Activated B cell treated with CpG ODN at 0.5 μM for 24 hours (primary cell): ENCODE data around the gene ANKRD27. TPM values are rescaled to one million over a fixed set of nuclear protein-coding genes. Genes with fewer than 3 reads are reported as not detected.
A peak's percentile ranks its signal among the peaks of the same experiment; 100 is the strongest.
"Not testable (repeated sequence)": the region's sequence is repeated elsewhere in the genome, so short reads cannot be mapped to it uniquely, and the experiment has no call there.

Experiments
- ATAC-seq: fragments of 200-7000 bp; cut with Tn5 transposase; one replicate; pipeline ENCODE4 v1.10.0; 2021; ENCODE audit warnings: low read depth, mild to moderate bottlenecking, moderate library complexity
- CTCF ChIA-PET: fragments of 350-600 bp; sonication (Branson Sonifier 250); formaldehyde crosslinking; loops from one replicate; lab custom pipeline; 2021; ENCODE audit warnings: antibody characterized with exemption; lab: Charles Lee
- POLR2A ChIA-PET: fragments of 350-600 bp; sonication (Branson Sonifier 250); formaldehyde crosslinking; loops from one replicate; lab custom pipeline; 2021; ENCODE audit warnings: antibody characterized with exemption; lab: Charles Lee
- DNase-seq: peaks from one replicate; pipeline ENCODE4 v3.0.0; 2022
- H3K27ac Mint-ChIP-seq: one replicate; pipeline ENCODE4 v1.8.0; 2020; ENCODE audit warnings: mixed read lengths
- H3K27me3 Mint-ChIP-seq: one replicate; pipeline ENCODE4 v1.8.0; 2021; ENCODE audit warnings: mixed read lengths
- H3K36me3 Mint-ChIP-seq: one replicate; pipeline ENCODE4 v1.8.0; 2021; ENCODE audit warnings: low read depth, mixed read lengths
- H3K4me1 Mint-ChIP-seq: one replicate; pipeline ENCODE4 v1.8.0; 2021; ENCODE audit warnings: mixed read lengths
- H3K4me3 Mint-ChIP-seq: one replicate; pipeline ENCODE4 v1.8.0; 2020; ENCODE audit warnings: mild to moderate bottlenecking, mixed read lengths
- H3K9me3 Mint-ChIP-seq: one replicate; pipeline ENCODE4 v1.8.0; 2020; ENCODE audit warnings: mixed read lengths
- intact Hi-C: fragments of 100-400 bp; cut with micrococcal nuclease; formaldehyde crosslinking; loops from one replicate; pipeline ENCODE4 v1.15.1; 2024
- total RNA-seq: library from RNA; stranded (reverse); gene quantifications from 2 replicates; pipeline ENCODE4 v1.2.3, GENCODE V29; 2022
- TF ChIP-seq, protein P1 (sequence below): fragments of 200-600 bp; IDR thresholded peaks from one replicate; pipeline ENCODE4 v1.8.0; 2022; ENCODE audit warnings: antibody characterized with exemption, mild to moderate bottlenecking

The ANKRD27 gene
- total RNA-seq, 1 donor from 2014 or later, result 44.7 TPM

DNA sequence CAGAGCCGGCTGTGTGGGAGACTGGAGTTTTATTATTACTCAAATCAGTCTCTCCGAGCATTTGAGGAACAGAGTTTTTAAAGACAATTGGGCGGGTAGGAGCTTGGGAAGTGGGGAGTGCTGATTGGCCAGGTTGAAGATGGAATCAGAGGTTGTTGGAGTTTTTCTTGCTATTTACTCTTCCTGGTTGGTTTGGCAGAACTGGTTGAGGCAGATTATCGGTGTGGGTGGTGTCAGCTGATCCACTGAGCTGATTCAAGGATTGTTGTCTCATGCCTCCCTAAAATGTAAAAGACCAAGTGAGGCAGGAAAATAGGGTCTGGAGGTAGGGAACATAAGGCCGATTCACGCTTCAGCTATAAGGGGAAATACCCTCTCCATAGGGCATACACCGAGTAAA, 43.3 kb upstream of the ANKRD27 start:
- Mint-ChIP-seq H3K4me3 (no peak overlapping the region), H3K27ac (no peak overlapping the region), H3K4me1 (no peaks in the 10 kb centered on the region), H3K27me3 (no peaks in the 10 kb centered on the region), H3K36me3 (peaks cover 23% of the 10 kb centered on the region), H3K9me3 (no peaks in the 10 kb centered on the region)
- TF ChIP-seq, protein P1, sequence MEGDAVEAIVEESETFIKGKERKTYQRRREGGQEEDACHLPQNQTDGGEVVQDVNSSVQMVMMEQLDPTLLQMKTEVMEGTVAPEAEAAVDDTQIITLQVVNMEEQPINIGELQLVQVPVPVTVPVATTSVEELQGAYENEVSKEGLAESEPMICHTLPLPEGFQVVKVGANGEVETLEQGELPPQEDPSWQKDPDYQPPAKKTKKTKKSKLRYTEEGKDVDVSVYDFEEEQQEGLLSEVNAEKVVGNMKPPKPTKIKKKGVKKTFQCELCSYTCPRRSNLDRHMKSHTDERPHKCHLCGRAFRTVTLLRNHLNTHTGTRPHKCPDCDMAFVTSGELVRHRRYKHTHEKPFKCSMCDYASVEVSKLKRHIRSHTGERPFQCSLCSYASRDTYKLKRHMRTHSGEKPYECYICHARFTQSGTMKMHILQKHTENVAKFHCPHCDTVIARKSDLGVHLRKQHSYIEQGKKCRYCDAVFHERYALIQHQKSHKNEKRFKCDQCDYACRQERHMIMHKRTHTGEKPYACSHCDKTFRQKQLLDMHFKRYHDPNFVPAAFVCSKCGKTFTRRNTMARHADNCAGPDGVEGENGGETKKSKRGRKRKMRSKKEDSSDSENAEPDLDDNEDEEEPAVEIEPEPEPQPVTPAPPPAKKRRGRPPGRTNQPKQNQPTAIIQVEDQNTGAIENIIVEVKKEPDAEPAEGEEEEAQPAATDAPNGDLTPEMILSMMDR, result no peak
- intact Hi-C loops, result no loop called here
- ChIA-PET CTCF (no interaction called here), POLR2A (no interaction called here)
- DNase-seq, result no peak
- ATAC-seq, result no peak

DNA sequence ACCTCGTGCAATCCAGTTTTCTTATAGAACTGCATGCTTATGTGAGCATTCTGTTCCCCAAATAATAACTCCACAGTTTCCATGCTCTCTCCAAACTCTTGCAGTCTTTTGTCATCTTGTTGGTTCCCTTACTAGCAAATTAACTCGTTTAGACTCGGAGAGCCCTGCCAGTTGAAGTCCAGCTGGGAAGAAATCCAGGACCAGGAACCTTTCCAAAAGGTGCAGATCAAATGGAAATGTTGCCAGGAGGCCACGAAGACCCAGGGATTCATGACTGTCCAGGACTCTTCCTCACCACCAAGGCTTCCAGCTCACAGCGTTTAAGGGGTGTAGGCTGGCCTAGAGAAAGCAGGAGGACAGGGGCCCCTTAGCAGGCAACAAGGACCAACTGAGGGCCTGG, 42.5 kb upstream of the ANKRD27 start:
- CTCF ChIA-PET, result no interaction called here
- DNase-seq, result no peak
- intact Hi-C loops, result no loop called here
- Mint-ChIP-seq H3K27me3 (no peaks in the 10 kb centered on the region), H3K9me3 (no peaks in the 10 kb centered on the region), H3K27ac (no peak overlapping the region), H3K4me1 (no peaks in the 10 kb centered on the region), H3K4me3 (no peak overlapping the region), H3K36me3 (peaks cover 28% of the 10 kb centered on the region)
- TF ChIP-seq, protein P1, result no peak
- no peak for ATAC-seq
- POLR2A ChIA-PET, result no interaction called here

DNA sequence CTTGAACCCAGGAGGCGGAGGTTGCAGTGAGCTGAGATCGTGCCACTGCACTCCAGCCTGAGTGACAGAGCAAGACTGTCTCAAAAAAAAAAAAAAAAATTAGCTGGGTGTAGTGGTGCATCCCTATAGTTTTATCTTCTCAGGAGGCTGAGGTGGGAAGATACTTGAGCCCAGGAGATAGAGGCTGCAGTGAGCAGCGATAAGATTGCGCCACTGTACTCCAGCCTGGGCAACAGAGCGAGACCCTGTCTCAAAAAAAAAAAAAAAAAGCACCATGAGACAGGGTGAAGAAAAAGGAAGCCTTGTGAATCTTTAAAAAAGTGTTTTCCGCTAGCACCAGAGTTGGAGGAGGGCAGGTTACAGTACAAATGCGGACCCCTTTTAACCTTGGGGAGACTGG, 41.2 kb upstream of the ANKRD27 start:
- H3K27me3 Mint-ChIP-seq, H3K27ac Mint-ChIP-seq, H3K4me1 Mint-ChIP-seq, CTCF ChIA-PET, POLR2A ChIA-PET, intact Hi-C loops, DNase-seq, H3K9me3 Mint-ChIP-seq, ATAC-seq, H3K4me3 Mint-ChIP-seq: not testable (repeated sequence)
- peaks cover 29% of the 10 kb centered on the region for H3K36me3 Mint-ChIP-seq

DNA sequence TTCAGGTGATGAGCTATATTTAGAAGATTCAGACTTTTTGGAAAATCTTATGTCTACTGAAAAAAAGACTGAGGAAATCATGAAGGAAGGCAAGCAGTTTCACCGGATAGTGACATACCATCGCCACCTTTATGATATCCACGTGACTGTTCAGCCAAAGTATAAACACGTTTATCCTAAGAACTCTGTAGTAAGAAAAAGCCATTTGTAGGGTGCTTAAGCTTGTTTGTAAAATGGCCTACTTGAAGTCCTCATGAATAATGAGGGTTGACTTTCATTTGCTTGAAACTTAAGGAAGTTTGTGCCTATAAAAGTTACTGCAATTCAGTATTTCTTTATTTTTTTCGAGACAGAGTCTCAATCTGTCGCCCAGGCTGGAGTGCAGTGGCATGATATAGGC, 36.8 kb upstream of the ANKRD27 start:
- POLR2A ChIA-PET, result interaction anchor here (0.7 kb wide), 1 partner anchor 183 kb away, joined by 12 read pairs; no protein-coding TSS in a partner anchor
- H3K9me3 Mint-ChIP-seq, result no peaks in the 10 kb centered on the region
- H3K4me3 Mint-ChIP-seq, result no peak overlapping the region
- DNase-seq (no peak), ATAC-seq (no peak)
- H3K4me1 Mint-ChIP-seq, result peaks cover 2% of the 10 kb centered on the region
- TF ChIP-seq, protein P1, result no peak
- peaks cover 37% of the 10 kb centered on the region for H3K36me3 Mint-ChIP-seq
- intact Hi-C loops, result no loop called here
- H3K27me3 Mint-ChIP-seq, result no peaks in the 10 kb centered on the region
- H3K27ac Mint-ChIP-seq, result no peak overlapping the region
- CTCF ChIA-PET, result no interaction called here

DNA sequence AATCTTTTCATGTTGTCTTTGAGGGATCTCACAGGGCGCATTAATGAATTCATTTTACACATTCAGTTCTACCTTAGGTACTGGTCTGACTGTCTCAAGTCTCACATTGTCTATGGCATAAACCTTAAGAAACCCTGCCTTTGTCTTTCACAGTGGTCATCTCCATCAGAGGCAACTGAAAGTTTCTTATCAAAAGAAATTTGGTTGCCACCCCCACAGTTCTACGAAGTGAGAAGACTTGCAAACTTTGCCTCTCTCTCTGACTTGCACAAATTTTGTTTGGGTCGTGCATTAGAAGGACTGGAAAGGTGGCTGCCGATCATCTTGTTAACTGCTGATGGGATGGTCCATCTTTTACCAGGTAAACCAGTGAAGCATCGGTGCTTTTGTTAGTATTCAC, 34.1 kb upstream of the ANKRD27 start:
- Mint-ChIP-seq H3K4me3 (no peak overlapping the region), H3K27me3 (no peaks in the 10 kb centered on the region), H3K9me3 (peaks cover 2% of the 10 kb centered on the region), H3K27ac (no peak overlapping the region), H3K4me1 (peaks cover 2% of the 10 kb centered on the region), H3K36me3 (peaks cover 40% of the 10 kb centered on the region)
- POLR2A ChIA-PET, result no interaction called here
- TF ChIP-seq, protein P1, result no peak
- ATAC-seq (no peak), DNase-seq (no peak)
- CTCF ChIA-PET, result no interaction called here
- intact Hi-C loops, result no loop called here

DNA sequence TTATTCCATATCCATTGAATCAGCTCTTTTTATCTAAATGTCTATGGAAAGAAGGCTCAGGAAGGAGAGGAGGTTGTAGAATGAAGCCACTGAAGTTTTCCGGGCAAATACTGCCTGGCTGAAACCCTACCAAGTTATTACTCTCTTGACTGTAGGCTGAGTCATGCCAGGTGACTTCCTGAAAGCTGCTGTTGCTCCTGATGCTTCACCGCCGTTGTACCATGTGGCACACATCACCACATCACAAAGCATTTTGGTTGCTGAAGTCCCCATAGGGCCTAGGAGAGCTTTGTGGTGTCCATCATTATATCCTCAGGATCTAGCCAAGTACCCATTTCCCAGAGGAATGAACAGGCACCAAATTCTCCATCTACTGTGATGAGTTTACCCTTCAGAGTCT, 33.5 kb upstream of the ANKRD27 start:
- Mint-ChIP-seq H3K4me1 (peaks cover 2% of the 10 kb centered on the region), H3K9me3 (peaks cover 4% of the 10 kb centered on the region), H3K27ac (no peak overlapping the region), H3K4me3 (no peak overlapping the region), H3K36me3 (peaks cover 38% of the 10 kb centered on the region), H3K27me3 (no peaks in the 10 kb centered on the region)
- ATAC-seq (peak; percentile 14), DNase-seq (no peak)
- intact Hi-C loops, result no loop called here
- CTCF ChIA-PET, result no interaction called here
- POLR2A ChIA-PET, result interaction anchor here (0.6 kb wide), 1 partner anchor 125 kb away, joined by 3 read pairs; no protein-coding TSS in a partner anchor
- TF ChIP-seq, protein P1, result no peak

DNA sequence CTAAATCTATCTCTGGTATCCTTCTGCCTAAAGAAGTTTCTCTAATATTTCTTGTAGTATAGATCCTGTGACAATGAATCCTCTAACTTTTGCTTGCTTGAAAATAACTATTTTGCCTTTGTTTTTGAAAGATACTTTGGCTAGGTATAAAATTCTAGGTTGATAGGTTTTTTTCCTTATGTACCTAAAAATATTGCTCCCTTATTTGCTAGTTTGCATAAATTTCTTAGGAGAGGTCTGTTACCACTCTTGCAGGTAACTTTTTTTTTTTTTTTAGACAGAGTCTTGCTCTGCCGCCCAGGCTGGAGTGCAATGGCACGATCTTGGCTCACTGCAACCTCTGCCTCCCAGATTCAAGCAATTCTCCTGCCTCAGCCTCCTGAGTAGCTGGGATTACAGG, 29.0 kb upstream of the ANKRD27 start:
- ATAC-seq, CTCF ChIA-PET, H3K9me3 Mint-ChIP-seq, intact Hi-C loops, H3K4me1 Mint-ChIP-seq, DNase-seq, H3K27me3 Mint-ChIP-seq, H3K4me3 Mint-ChIP-seq, H3K27ac Mint-ChIP-seq: not testable (repeated sequence)
- POLR2A ChIA-PET, result interaction anchor here (0.6 kb wide), 1 partner anchor 8 kb away, joined by 4 read pairs; no protein-coding TSS in a partner anchor
- H3K36me3 Mint-ChIP-seq, result peaks cover 51% of the 10 kb centered on the region
